ENCODE results near the gene LRRC61.
"Not testable (repeated sequence)": the region's sequence is repeated elsewhere in the genome, so short reads cannot be mapped to it uniquely, and the experiment has no call there.

LRRC61 gene

GRCh38 chr7:150322833-150323681, at the start of gene LRRC61, which contains the start of gene ACTR3C:
Gene LRRC61 (plus strand): TSS chr7:150323355. CDS start chr7:150336862, 13,507 bp downstream.
Gene ACTR3C (minus strand): TSS chr7:150323545. CDS start chr7:150295296, 28,249 bp downstream.
- DNase-seq: peak; percentile 55

GRCh38 chr7:150276132-150276695, 46.9 kb upstream of the LRRC61 start:
- DNase-seq: peak; percentile 11

- DNase-seq: not testable (repeated sequence)
Measured at GRCh38 chr7:150278383-150278782, 44.8 kb upstream of the LRRC61 start.

- DNase-seq: not testable (repeated sequence)
Measured at GRCh38 chr7:150281681-150282403, 41.3 kb upstream of the LRRC61 start.

- not testable (repeated sequence) for DNase-seq
Measured at GRCh38 chr7:150283111-150283510, 40.0 kb upstream of the LRRC61 start.

GRCh38 chr7:150283608-150284007, 39.5 kb upstream of the LRRC61 start:
- not testable (repeated sequence) for DNase-seq

- peak; percentile 23 for DNase-seq
Measured at GRCh38 chr7:150285849-150286754, 37.1 kb upstream of the LRRC61 start.

- not testable (repeated sequence) for DNase-seq
Measured at GRCh38 chr7:150287815-150288214, 35.3 kb upstream of the LRRC61 start.

GRCh38 chr7:150288816-150289215, 34.3 kb upstream of the LRRC61 start:
- not testable (repeated sequence) for DNase-seq

- not testable (repeated sequence) for DNase-seq
Measured at GRCh38 chr7:150290317-150290716, 32.8 kb upstream of the LRRC61 start.

GRCh38 chr7:150295027-150295426, 28.1 kb upstream of the LRRC61 start:
- DNase-seq: not testable (repeated sequence)

GRCh38 chr7:150295614-150296013, 27.5 kb upstream of the LRRC61 start:
- not testable (repeated sequence) for DNase-seq

- DNase-seq: not testable (repeated sequence)
Measured at GRCh38 chr7:150296802-150297201, 26.4 kb upstream of the LRRC61 start.

GRCh38 chr7:150297978-150298377, 25.2 kb upstream of the LRRC61 start:
- DNase-seq: not testable (repeated sequence)

GRCh38 chr7:150302908-150303310, 20.2 kb upstream of the LRRC61 start:
- DNase-seq: not testable (repeated sequence)

GRCh38 chr7:150304499-150305258, 18.5 kb upstream of the LRRC61 start:
- not testable (repeated sequence) for DNase-seq

- not testable (repeated sequence) for DNase-seq
Measured at GRCh38 chr7:150305259-150305902, 17.8 kb upstream of the LRRC61 start.

- DNase-seq: not testable (repeated sequence)
Measured at GRCh38 chr7:150305903-150306284, 17.3 kb upstream of the LRRC61 start.

GRCh38 chr7:150306377-150306776, 16.8 kb upstream of the LRRC61 start:
- not testable (repeated sequence) for DNase-seq

- no peak for DNase-seq
Measured at GRCh38 chr7:150307129-150307528, 16.0 kb upstream of the LRRC61 start.

GRCh38 chr7:150307904-150308303, 15.3 kb upstream of the LRRC61 start:
- no peak for DNase-seq

All from activated T-cell treated with anti-CD3 and anti-CD28 coated beads for 4 hours (primary cell).